GM20000 (cell line): ENCODE measurements around the gene POTED.
"Not testable (repeated sequence)": the region's sequence is repeated elsewhere in the genome, so short reads cannot be mapped to it uniquely, and the experiment has no call there.

Experiments
- DNase-seq: peaks from one replicate; pipeline ENCODE4 v3.0.0; 2012; ENCODE audit warnings: low spot score

Gene POTED

GRCh38 chr21:13609477-13609876, at the start of gene POTED:
TSS of gene POTED (plus strand) at chr21:13609777. CDS start at chr21:13610229, 452 bp downstream.
- DNase-seq: not testable (repeated sequence)

DNA sequence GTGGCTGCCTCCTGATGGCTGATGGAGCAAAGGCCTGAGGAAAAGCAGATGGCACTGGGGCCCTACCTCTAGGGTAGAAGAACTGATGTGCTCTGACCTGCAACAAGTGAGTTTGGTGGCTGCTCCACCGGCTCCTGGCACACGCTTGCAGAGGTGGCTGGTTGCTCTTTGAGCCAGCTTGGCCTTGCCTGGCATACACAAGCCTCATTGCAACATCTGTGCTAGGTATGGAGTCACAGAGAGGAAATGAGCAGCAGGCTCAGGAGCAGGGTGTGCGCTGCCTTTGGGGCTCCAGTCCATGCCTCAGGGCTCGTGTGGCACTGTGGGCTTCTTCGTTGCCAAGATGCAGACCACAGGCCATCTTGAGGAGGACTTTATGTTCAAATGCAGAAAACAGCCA, 40.5 kb downstream of the POTED start:
- not testable (repeated sequence) for DNase-seq

GRCh38 chr21:13651746-13652145, 42.2 kb downstream of the POTED start:
- DNase-seq: not testable (repeated sequence)
